ENCODE data around the gene NPY1R.

Gene NPY1R

GRCh38 chr4:163332526-163333406, at the start of gene NPY1R:
TSS of gene NPY1R (minus strand) at chr4:163332596. CDS start at chr4:163326554, 6,042 bp downstream.
- ChIA-PET CTCF (interaction anchor here (0.6 to 2.4 kb wide), 16 partner anchors 10 to 835 kb away, joined by 3 to 11 read pairs (median 3); no protein-coding TSS in a partner anchor), POLR2A (interaction anchor here (1.0 to 1.1 kb wide), 2 partner anchors 161 to 210 kb away, joined by 3 to 4 read pairs; no protein-coding TSS in a partner anchor)
- DNase-seq (ENCODE audit: extremely low spot score): peak; percentile 78
- peak; percentile 87 for TF ChIP-seq L3MBTL2 (conservative IDR thresholded peaks at IDR 0.05)
- no peak for TF ChIP-seq CTBP1 (IDR thresholded peaks at IDR 0.05; ENCODE audit: borderline replicate concordance)

GRCh38 chr4:163380703-163381102, 48.3 kb upstream of the NPY1R start:
- CTCF ChIA-PET: no interaction called here
- TF ChIP-seq FOXM1 (IDR thresholded peaks at IDR 0.05; ENCODE audit: borderline replicate concordance): no peak
- no peak for TF ChIP-seq PKNOX1 (IDR thresholded peaks at IDR 0.05)
- no peak for TF ChIP-seq HDGF (IDR thresholded peaks at IDR 0.05; ENCODE audit: borderline replicate concordance)
- TF ChIP-seq LEF1 (IDR thresholded peaks at IDR 0.05; ENCODE audit: borderline replicate concordance): no peak
- no peak for TF ChIP-seq ARNT (IDR thresholded peaks at IDR 0.05)
- no peak for TF ChIP-seq ZNF384 (IDR thresholded peaks at IDR 0.05)
- no peak for TF ChIP-seq SUZ12 (IDR thresholded peaks at IDR 0.05)
- TF ChIP-seq TARDBP (IDR thresholded peaks at IDR 0.05): no peak
- no peak for TF ChIP-seq NFRKB (IDR thresholded peaks at IDR 0.05)
- DNase-seq (ENCODE audit: extremely low spot score): no peak
- POLR2A ChIA-PET: no interaction called here

- TF ChIP-seq ZNF384 (IDR thresholded peaks at IDR 0.05) (no peak), HDGF (IDR thresholded peaks at IDR 0.05; ENCODE audit: borderline replicate concordance) (no peak), BHLHE40 (IDR thresholded peaks at IDR 0.05; ENCODE audit: borderline replicate concordance) (no peak), TARDBP (IDR thresholded peaks at IDR 0.05) (no peak), ELF4 (IDR thresholded peaks at IDR 0.05) (no peak), ARNT (IDR thresholded peaks at IDR 0.05) (no peak), FOXK2 (IDR thresholded peaks at IDR 0.05) (no peak), FOXA1 (IDR thresholded peaks at IDR 0.05) (no peak), SP1 (IDR thresholded peaks at IDR 0.05) (no peak), L3MBTL2 (conservative IDR thresholded peaks at IDR 0.05) (no peak), CTBP1 (IDR thresholded peaks at IDR 0.05; ENCODE audit: borderline replicate concordance) (no peak)
- DNase-seq (ENCODE audit: extremely low spot score): no peak
- CTCF ChIA-PET: no interaction called here
- POLR2A ChIA-PET: no interaction called here
Measured at GRCh38 chr4:163378661-163379060, 46.3 kb upstream of the NPY1R start.

- POLR2A ChIA-PET: no interaction called here
- TF ChIP-seq SUZ12 (IDR thresholded peaks at IDR 0.05): no peak
- no peak for TF ChIP-seq TARDBP (IDR thresholded peaks at IDR 0.05)
- no peak for TF ChIP-seq LEF1 (IDR thresholded peaks at IDR 0.05; ENCODE audit: borderline replicate concordance)
- no peak for TF ChIP-seq BHLHE40 (IDR thresholded peaks at IDR 0.05; ENCODE audit: borderline replicate concordance)
- TF ChIP-seq PKNOX1 (IDR thresholded peaks at IDR 0.05): no peak
- no peak for TF ChIP-seq ELF4 (IDR thresholded peaks at IDR 0.05)
- TF ChIP-seq FOXM1 (IDR thresholded peaks at IDR 0.05; ENCODE audit: borderline replicate concordance): no peak
- TF ChIP-seq NFRKB (IDR thresholded peaks at IDR 0.05): no peak
- no peak for DNase-seq (ENCODE audit: extremely low spot score)
- CTCF ChIA-PET: interaction anchor here (0.8 kb wide), 1 partner anchor 10 kb away, joined by 3 read pairs; no protein-coding TSS in a partner anchor
Measured at GRCh38 chr4:163372029-163372428, 39.6 kb upstream of the NPY1R start.

- ChIA-PET CTCF (no interaction called here), POLR2A (no interaction called here)
- no peak for TF ChIP-seq ZNF384 (IDR thresholded peaks at IDR 0.05)
- TF ChIP-seq HDGF (IDR thresholded peaks at IDR 0.05; ENCODE audit: borderline replicate concordance): no peak
- no peak for TF ChIP-seq FOXA1 (IDR thresholded peaks at IDR 0.05)
- no peak for TF ChIP-seq L3MBTL2 (conservative IDR thresholded peaks at IDR 0.05)
- no peak for TF ChIP-seq FOXK2 (IDR thresholded peaks at IDR 0.05)
- no peak for TF ChIP-seq BHLHE40 (IDR thresholded peaks at IDR 0.05; ENCODE audit: borderline replicate concordance)
- TF ChIP-seq CTBP1 (IDR thresholded peaks at IDR 0.05; ENCODE audit: borderline replicate concordance): no peak
- no peak for TF ChIP-seq FOXM1 (IDR thresholded peaks at IDR 0.05; ENCODE audit: borderline replicate concordance)
- no peak for TF ChIP-seq SUZ12 (IDR thresholded peaks at IDR 0.05)
- no peak for TF ChIP-seq LEF1 (IDR thresholded peaks at IDR 0.05; ENCODE audit: borderline replicate concordance)
- no peak for TF ChIP-seq TARDBP (IDR thresholded peaks at IDR 0.05)
- TF ChIP-seq ELF4 (IDR thresholded peaks at IDR 0.05): no peak
- TF ChIP-seq ARNT (IDR thresholded peaks at IDR 0.05): no peak
- TF ChIP-seq NFRKB (IDR thresholded peaks at IDR 0.05): no peak
- TF ChIP-seq SP1 (IDR thresholded peaks at IDR 0.05): no peak
- TF ChIP-seq PKNOX1 (IDR thresholded peaks at IDR 0.05): no peak
- DNase-seq (ENCODE audit: extremely low spot score): no peak
Measured at GRCh38 chr4:163367651-163368050, 35.3 kb upstream of the NPY1R start.

GRCh38 chr4:163356104-163356503, 23.7 kb upstream of the NPY1R start:
- ChIA-PET CTCF (no interaction called here), POLR2A (no interaction called here)

More at GRCh38 chr4:163356104-163356503, 23.7 kb upstream of the NPY1R start:
- no peak for TF ChIP-seq ZNF384 (IDR thresholded peaks at IDR 0.05)
- TF ChIP-seq TARDBP (IDR thresholded peaks at IDR 0.05): no peak
- no peak for TF ChIP-seq PKNOX1 (IDR thresholded peaks at IDR 0.05)
- no peak for TF ChIP-seq FOXM1 (IDR thresholded peaks at IDR 0.05; ENCODE audit: borderline replicate concordance)
- TF ChIP-seq NFRKB (IDR thresholded peaks at IDR 0.05): no peak
- TF ChIP-seq LEF1 (IDR thresholded peaks at IDR 0.05; ENCODE audit: borderline replicate concordance): no peak
- TF ChIP-seq ELF4 (IDR thresholded peaks at IDR 0.05): no peak
- TF ChIP-seq BHLHE40 (IDR thresholded peaks at IDR 0.05; ENCODE audit: borderline replicate concordance): no peak
- TF ChIP-seq SP1 (IDR thresholded peaks at IDR 0.05): no peak
- no peak for TF ChIP-seq FOXA1 (IDR thresholded peaks at IDR 0.05)
- no peak for TF ChIP-seq FOXK2 (IDR thresholded peaks at IDR 0.05)
- TF ChIP-seq ARNT (IDR thresholded peaks at IDR 0.05): no peak
- no peak for TF ChIP-seq L3MBTL2 (conservative IDR thresholded peaks at IDR 0.05)
- TF ChIP-seq SUZ12 (IDR thresholded peaks at IDR 0.05): no peak
- no peak for TF ChIP-seq CTBP1 (IDR thresholded peaks at IDR 0.05; ENCODE audit: borderline replicate concordance)
- TF ChIP-seq HDGF (IDR thresholded peaks at IDR 0.05; ENCODE audit: borderline replicate concordance): no peak
- no peak for DNase-seq (ENCODE audit: extremely low spot score)

Data from HEK293T (cell line).